ENCODE data around the gene NSF.
"Not testable (repeated sequence)": the region's sequence is repeated elsewhere in the genome, so short reads cannot be mapped to it uniquely, and the experiment has no call there.

The NSF gene

GRCh38 chr17:46672777-46673176, 82.3 kb downstream of the NSF start:
- H3K4me3 ChIP-seq (ENCODE audit: low read depth in 1 of 2, low read length in 2 of 2); H3K27me3 ChIP-seq (ENCODE audit: low read depth, low read length); H3K36me3 ChIP-seq (ENCODE audit: control insufficient read depth in 1 of 2, insufficient read depth in 2 of 2, low read length in 2 of 2); H3K27ac ChIP-seq (ENCODE audit: low read length); H3K4me1 ChIP-seq (ENCODE audit: control insufficient read depth in 1 of 2, insufficient read depth in 2 of 2, low read length in 2 of 2); H3K9me3 ChIP-seq (ENCODE audit: control insufficient read depth in 1 of 2, low read length in 2 of 2): not testable (repeated sequence)

DNA sequence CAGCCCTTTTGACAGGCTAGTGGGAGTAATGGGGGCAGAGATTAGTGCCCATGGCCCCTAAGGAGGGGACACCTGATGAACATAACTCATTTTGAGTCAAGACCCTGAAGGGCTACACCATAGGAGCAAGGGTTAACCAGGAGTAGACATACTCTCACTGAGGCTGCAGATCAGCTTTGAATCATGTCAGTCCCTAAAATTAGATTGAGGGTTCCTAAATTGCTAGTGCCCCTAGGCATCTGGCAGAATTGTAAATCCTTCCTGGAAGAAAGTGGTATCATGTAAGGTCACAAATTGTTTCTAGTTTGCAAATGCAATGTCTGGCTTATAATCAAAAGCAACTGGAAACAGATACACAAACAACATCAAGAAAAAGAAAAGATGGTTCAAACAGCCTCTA, 87.3 kb downstream of the NSF start:
- not testable (repeated sequence) for H3K27ac ChIP-seq (ENCODE audit: low read length); H3K4me3 ChIP-seq (ENCODE audit: low read depth in 1 of 2, low read length in 2 of 2); H3K36me3 ChIP-seq (ENCODE audit: control insufficient read depth in 1 of 2, insufficient read depth in 2 of 2, low read length in 2 of 2); H3K9me3 ChIP-seq (ENCODE audit: control insufficient read depth in 1 of 2, low read length in 2 of 2); H3K4me1 ChIP-seq (ENCODE audit: control insufficient read depth in 1 of 2, insufficient read depth in 2 of 2, low read length in 2 of 2); H3K27me3 ChIP-seq (ENCODE audit: low read depth, low read length)

DNA sequence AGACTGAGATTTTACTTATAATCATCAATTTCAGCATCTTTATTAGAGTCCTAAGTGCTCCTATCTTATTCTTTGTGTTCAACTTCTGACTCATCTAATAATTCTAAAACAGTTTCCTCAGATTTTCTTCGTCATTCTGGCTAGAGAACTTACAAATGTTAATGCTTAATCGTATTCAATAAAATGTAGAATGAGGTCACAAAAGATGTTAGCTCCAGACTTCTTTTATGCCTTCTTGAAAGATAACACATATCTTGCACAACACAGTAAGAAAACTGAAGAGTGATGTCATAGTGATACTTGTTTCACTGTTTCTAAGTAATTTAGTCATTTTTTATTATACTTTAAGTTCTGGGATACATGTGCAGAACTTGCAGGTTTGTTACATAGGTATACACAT, 93.2 kb downstream of the NSF start:
- not testable (repeated sequence) for H3K27me3 ChIP-seq (ENCODE audit: low read depth, low read length); H3K36me3 ChIP-seq (ENCODE audit: control insufficient read depth in 1 of 2, insufficient read depth in 2 of 2, low read length in 2 of 2); H3K4me3 ChIP-seq (ENCODE audit: low read depth in 1 of 2, low read length in 2 of 2); H3K27ac ChIP-seq (ENCODE audit: low read length); H3K9me3 ChIP-seq (ENCODE audit: control insufficient read depth in 1 of 2, low read length in 2 of 2); H3K4me1 ChIP-seq (ENCODE audit: control insufficient read depth in 1 of 2, insufficient read depth in 2 of 2, low read length in 2 of 2)

GRCh38 chr17:46685284-46685683, 94.8 kb downstream of the NSF start:
- H3K4me3 ChIP-seq (ENCODE audit: low read depth in 1 of 2, low read length in 2 of 2); H3K9me3 ChIP-seq (ENCODE audit: control insufficient read depth in 1 of 2, low read length in 2 of 2); H3K4me1 ChIP-seq (ENCODE audit: control insufficient read depth in 1 of 2, insufficient read depth in 2 of 2, low read length in 2 of 2); H3K27ac ChIP-seq (ENCODE audit: low read length); H3K27me3 ChIP-seq (ENCODE audit: low read depth, low read length); H3K36me3 ChIP-seq (ENCODE audit: control insufficient read depth in 1 of 2, insufficient read depth in 2 of 2, low read length in 2 of 2): not testable (repeated sequence)

- not testable (repeated sequence) for H3K4me1 ChIP-seq (ENCODE audit: control insufficient read depth in 1 of 2, insufficient read depth in 2 of 2, low read length in 2 of 2); H3K36me3 ChIP-seq (ENCODE audit: control insufficient read depth in 1 of 2, insufficient read depth in 2 of 2, low read length in 2 of 2); H3K27ac ChIP-seq (ENCODE audit: low read length); H3K9me3 ChIP-seq (ENCODE audit: control insufficient read depth in 1 of 2, low read length in 2 of 2); H3K4me3 ChIP-seq (ENCODE audit: low read depth in 1 of 2, low read length in 2 of 2); H3K27me3 ChIP-seq (ENCODE audit: low read depth, low read length)
Observed at GRCh38 chr17:46692196-46692595, 101.7 kb downstream of the NSF start.

GRCh38 chr17:46693283-46693682, 102.8 kb downstream of the NSF start:
- H3K9me3 ChIP-seq (ENCODE audit: control insufficient read depth in 1 of 2, low read length in 2 of 2); H3K27ac ChIP-seq (ENCODE audit: low read length); H3K27me3 ChIP-seq (ENCODE audit: low read depth, low read length); H3K4me1 ChIP-seq (ENCODE audit: control insufficient read depth in 1 of 2, insufficient read depth in 2 of 2, low read length in 2 of 2); H3K36me3 ChIP-seq (ENCODE audit: control insufficient read depth in 1 of 2, insufficient read depth in 2 of 2, low read length in 2 of 2); H3K4me3 ChIP-seq (ENCODE audit: low read depth in 1 of 2, low read length in 2 of 2): not testable (repeated sequence)

- not testable (repeated sequence) for H3K27ac ChIP-seq (ENCODE audit: low read length); H3K36me3 ChIP-seq (ENCODE audit: control insufficient read depth in 1 of 2, insufficient read depth in 2 of 2, low read length in 2 of 2); H3K4me3 ChIP-seq (ENCODE audit: low read depth in 1 of 2, low read length in 2 of 2); H3K4me1 ChIP-seq (ENCODE audit: control insufficient read depth in 1 of 2, insufficient read depth in 2 of 2, low read length in 2 of 2); H3K9me3 ChIP-seq (ENCODE audit: control insufficient read depth in 1 of 2, low read length in 2 of 2); H3K27me3 ChIP-seq (ENCODE audit: low read depth, low read length)
Observed at GRCh38 chr17:46696522-46696921, 106.1 kb downstream of the NSF start.

DNA sequence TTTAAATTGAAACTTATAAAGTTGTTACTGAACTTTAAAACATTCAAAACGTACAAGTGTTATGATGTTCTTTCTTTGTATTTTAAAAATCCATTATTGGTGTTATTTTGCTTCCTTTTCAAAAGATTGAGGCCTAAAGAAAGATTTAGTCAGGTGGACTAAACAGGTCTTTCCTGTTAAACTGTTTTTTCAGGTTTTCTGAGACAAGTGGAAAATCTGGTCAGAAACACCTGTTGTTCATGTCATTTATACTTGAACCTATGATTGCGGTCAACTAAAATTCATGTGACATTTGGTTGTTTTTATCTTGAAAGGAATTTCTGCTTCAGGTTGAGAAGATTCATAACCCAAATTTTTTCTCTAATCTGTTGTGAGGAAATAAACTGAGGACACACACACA, 108.5 kb downstream of the NSF start:
- not testable (repeated sequence) for H3K27me3 ChIP-seq (ENCODE audit: low read depth, low read length); H3K27ac ChIP-seq (ENCODE audit: low read length); H3K4me3 ChIP-seq (ENCODE audit: low read depth in 1 of 2, low read length in 2 of 2); H3K4me1 ChIP-seq (ENCODE audit: control insufficient read depth in 1 of 2, insufficient read depth in 2 of 2, low read length in 2 of 2); H3K9me3 ChIP-seq (ENCODE audit: control insufficient read depth in 1 of 2, low read length in 2 of 2); H3K36me3 ChIP-seq (ENCODE audit: control insufficient read depth in 1 of 2, insufficient read depth in 2 of 2, low read length in 2 of 2)

DNA sequence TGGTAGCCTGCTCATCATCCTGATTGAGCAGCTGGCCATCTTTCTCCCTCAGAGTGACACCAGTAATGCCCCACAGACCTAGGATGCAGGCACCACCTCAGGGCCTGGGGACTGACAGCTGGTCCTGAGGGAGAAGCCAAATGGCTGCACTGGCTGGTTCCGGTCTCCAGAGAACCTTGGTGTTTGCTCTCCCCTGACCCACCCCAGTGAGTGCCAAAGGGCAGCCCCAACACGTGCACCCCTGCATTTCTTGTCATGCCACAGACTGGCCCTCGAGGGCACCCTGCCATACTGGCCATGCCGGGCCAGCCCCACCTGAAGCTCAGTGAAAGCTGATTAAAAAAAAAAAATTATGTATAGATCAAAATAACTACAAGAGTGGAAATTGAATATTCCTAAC, 127.5 kb downstream of the NSF start:
- Histone ChIP-seq H3K36me3 (ENCODE audit: control insufficient read depth in 1 of 2, insufficient read depth in 2 of 2, low read length in 2 of 2) (peaks cover 14 to 21% of the 10 kb centered on the region in 2 donors), H3K27ac (ENCODE audit: low read length) (no peak overlapping the region), H3K4me3 (ENCODE audit: low read depth in 1 of 2, low read length in 2 of 2) (no peak overlapping the region), H3K27me3 (ENCODE audit: low read depth, low read length) (no peaks in the 10 kb centered on the region), H3K9me3 (ENCODE audit: control insufficient read depth in 1 of 2, low read length in 2 of 2) (no peaks in the 10 kb centered on the region), H3K4me1 (ENCODE audit: control insufficient read depth in 1 of 2, insufficient read depth in 2 of 2, low read length in 2 of 2) (no peaks in the 10 kb centered on the region)

DNA sequence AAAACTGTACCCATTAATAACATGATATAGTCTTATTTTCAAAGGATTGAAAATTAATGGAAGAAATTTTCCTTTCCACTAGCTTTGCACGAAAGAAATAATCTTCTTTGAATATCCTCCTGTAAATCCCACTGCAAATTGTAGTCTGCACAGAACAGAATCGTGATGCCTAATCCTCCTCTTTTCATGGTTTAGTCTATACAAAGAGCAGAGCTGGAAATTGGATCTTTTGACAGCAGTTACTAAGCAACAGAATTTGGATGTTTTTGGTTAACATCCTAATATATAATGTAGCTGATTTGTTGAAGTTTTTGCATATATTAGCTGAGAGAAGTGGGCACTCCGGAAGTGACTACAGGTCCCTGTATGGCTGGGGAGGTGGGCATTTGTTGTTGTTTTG, 129.4 kb downstream of the NSF start:
- Histone ChIP-seq H3K27me3 (ENCODE audit: low read depth, low read length) (no peaks in the 10 kb centered on the region), H3K4me3 (ENCODE audit: low read depth in 1 of 2, low read length in 2 of 2) (no peak overlapping the region), H3K36me3 (ENCODE audit: control insufficient read depth in 1 of 2, insufficient read depth in 2 of 2, low read length in 2 of 2) (peaks cover 9 to 14% of the 10 kb centered on the region in 2 donors), H3K9me3 (ENCODE audit: control insufficient read depth in 1 of 2, low read length in 2 of 2) (no peaks in the 10 kb centered on the region), H3K27ac (ENCODE audit: low read length) (no peak overlapping the region), H3K4me1 (ENCODE audit: control insufficient read depth in 1 of 2, insufficient read depth in 2 of 2, low read length in 2 of 2) (no peaks in the 10 kb centered on the region)

GRCh38 chr17:46720408-46720807, 129.9 kb downstream of the NSF start:
- no peaks in the 10 kb centered on the region for H3K27me3 ChIP-seq (ENCODE audit: low read depth, low read length)
- H3K4me3 ChIP-seq (ENCODE audit: low read depth in 1 of 2, low read length in 2 of 2) = no peak overlapping the region
- H3K9me3 ChIP-seq (ENCODE audit: control insufficient read depth in 1 of 2, low read length in 2 of 2) = no peaks in the 10 kb centered on the region
- peaks cover 9 to 10% of the 10 kb centered on the region in 2 donors for H3K36me3 ChIP-seq (ENCODE audit: control insufficient read depth in 1 of 2, insufficient read depth in 2 of 2, low read length in 2 of 2)
- no peaks in the 10 kb centered on the region for H3K4me1 ChIP-seq (ENCODE audit: control insufficient read depth in 1 of 2, insufficient read depth in 2 of 2, low read length in 2 of 2)
- H3K27ac ChIP-seq (ENCODE audit: low read length) = no peak overlapping the region

GRCh38 chr17:46722662-46723285, 132.3 kb downstream of the NSF start:
- no peaks in the 10 kb centered on the region for H3K27me3 ChIP-seq (ENCODE audit: low read depth, low read length)
- H3K9me3 ChIP-seq (ENCODE audit: control insufficient read depth in 1 of 2, low read length in 2 of 2) = no peaks in the 10 kb centered on the region
- no peaks in the 10 kb centered on the region for H3K4me1 ChIP-seq (ENCODE audit: control insufficient read depth in 1 of 2, insufficient read depth in 2 of 2, low read length in 2 of 2)
- H3K36me3 ChIP-seq (ENCODE audit: control insufficient read depth in 1 of 2, insufficient read depth in 2 of 2, low read length in 2 of 2) = peaks cover 5 to 15% of the 10 kb centered on the region in 2 donors
- H3K27ac ChIP-seq (ENCODE audit: low read length) = no peak overlapping the region
- H3K4me3 ChIP-seq (ENCODE audit: low read depth in 1 of 2, low read length in 2 of 2) = no peak overlapping the region

All from muscle layer of duodenum (tissue), 2 donors.